ENCODE measurements around the gene PPP6R2. TPM values are rescaled to one million over a fixed set of nuclear protein-coding genes. Genes with fewer than 3 reads are reported as not detected.

Gene PPP6R2
- polyA plus RNA-seq, 1 experiment, result 26.6 TPM

DNA sequence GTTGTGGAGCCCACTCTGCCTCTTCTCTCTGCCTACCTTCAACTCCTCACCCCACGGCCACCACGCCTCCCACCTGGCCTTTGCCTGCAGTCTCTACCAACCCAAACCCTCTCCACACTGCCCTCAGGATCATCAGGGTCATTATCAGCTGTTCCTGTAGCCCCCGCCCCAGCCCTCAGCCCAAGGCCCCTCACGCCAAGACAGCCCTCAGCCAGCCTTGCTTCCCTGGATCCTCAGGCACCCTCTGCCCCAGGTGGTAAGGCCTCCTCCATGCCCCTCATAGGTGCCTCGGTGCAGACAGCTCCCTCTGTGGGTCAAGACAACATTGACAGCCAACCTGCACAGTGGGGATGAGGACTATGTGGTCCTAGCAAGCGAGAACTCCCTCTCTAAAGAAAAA lies 130.0 kb downstream of the PPP6R2 start:
- H3K27ac ChIP-seq (ENCODE audit: low read depth, low read length), result no peak overlapping the region
- TF ChIP-seq, protein P1, sequence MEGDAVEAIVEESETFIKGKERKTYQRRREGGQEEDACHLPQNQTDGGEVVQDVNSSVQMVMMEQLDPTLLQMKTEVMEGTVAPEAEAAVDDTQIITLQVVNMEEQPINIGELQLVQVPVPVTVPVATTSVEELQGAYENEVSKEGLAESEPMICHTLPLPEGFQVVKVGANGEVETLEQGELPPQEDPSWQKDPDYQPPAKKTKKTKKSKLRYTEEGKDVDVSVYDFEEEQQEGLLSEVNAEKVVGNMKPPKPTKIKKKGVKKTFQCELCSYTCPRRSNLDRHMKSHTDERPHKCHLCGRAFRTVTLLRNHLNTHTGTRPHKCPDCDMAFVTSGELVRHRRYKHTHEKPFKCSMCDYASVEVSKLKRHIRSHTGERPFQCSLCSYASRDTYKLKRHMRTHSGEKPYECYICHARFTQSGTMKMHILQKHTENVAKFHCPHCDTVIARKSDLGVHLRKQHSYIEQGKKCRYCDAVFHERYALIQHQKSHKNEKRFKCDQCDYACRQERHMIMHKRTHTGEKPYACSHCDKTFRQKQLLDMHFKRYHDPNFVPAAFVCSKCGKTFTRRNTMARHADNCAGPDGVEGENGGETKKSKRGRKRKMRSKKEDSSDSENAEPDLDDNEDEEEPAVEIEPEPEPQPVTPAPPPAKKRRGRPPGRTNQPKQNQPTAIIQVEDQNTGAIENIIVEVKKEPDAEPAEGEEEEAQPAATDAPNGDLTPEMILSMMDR (IDR thresholded peaks at IDR 0.05; ENCODE audit: low read depth, low read length), result peak; percentile 28; the same call in 1 of the 2 replicates
- CTCF ChIA-PET, result interaction anchor here (1.0 kb wide), 1 partner anchor 23 kb away, joined by 3 read pairs; no protein-coding TSS in a partner anchor
- no peak for DNase-seq (ENCODE audit: low read depth, low spot score)
- peak overlapping the region; percentile 69 for H3K4me3 ChIP-seq (ENCODE audit: low read depth, low read length)
- POLR2A ChIA-PET, result interaction anchor here (0.6 kb wide), 1 partner anchor 126 kb away, joined by 8 read pairs; no protein-coding TSS in a partner anchor
- H3K9me3 ChIP-seq (ENCODE audit: control insufficient read depth, insufficient read depth, low read length), result no peaks in the 10 kb centered on the region; the same call in 1 of the 2 replicates
- H3K27me3 ChIP-seq (ENCODE audit: control insufficient read depth, insufficient read depth, low read length), result no peaks in the 10 kb centered on the region

GRCh38 chr22:50473855-50474671 lies 130.9 kb downstream of the PPP6R2 start:
- no peaks in the 10 kb centered on the region for H3K27me3 ChIP-seq (ENCODE audit: control insufficient read depth, insufficient read depth, low read length)
- peak overlapping the region; percentile 69 for H3K4me3 ChIP-seq (ENCODE audit: low read depth, low read length)
- peak; percentile 20 for DNase-seq (ENCODE audit: low read depth, low spot score)
- peak overlapping the region; percentile 75 for H3K27ac ChIP-seq (ENCODE audit: low read depth, low read length)
- no peaks in the 10 kb centered on the region; the same call in 1 of the 2 replicates for H3K9me3 ChIP-seq (ENCODE audit: control insufficient read depth, insufficient read depth, low read length)
- POLR2A ChIA-PET, result interaction anchor here (0.5 to 0.7 kb wide), 2 partner anchors 100 to 157 kb away, joined by 4 to 6 read pairs; no protein-coding TSS in a partner anchor
- TF ChIP-seq, protein P1 (IDR thresholded peaks at IDR 0.05; ENCODE audit: low read depth, low read length), result no peak
- CTCF ChIA-PET, result interaction anchor here (1.0 kb wide), 1 partner anchor 24 kb away, joined by 3 read pairs; no protein-coding TSS in a partner anchor

- POLR2A ChIA-PET, result interaction anchor here (0.5 to 0.7 kb wide), 2 partner anchors 100 to 156 kb away, joined by 4 to 6 read pairs; no protein-coding TSS in a partner anchor
- peak within 1 kb of the TSS; percentile 69 for H3K4me3 ChIP-seq (ENCODE audit: low read depth, low read length)
- CTCF ChIA-PET, result no interaction called here
- peak; percentile 48 for DNase-seq (ENCODE audit: low read depth, low spot score)
- H3K27ac ChIP-seq (ENCODE audit: low read depth, low read length), result peak within 1 kb of the TSS; percentile 75
- H3K9me3 ChIP-seq (ENCODE audit: control insufficient read depth, insufficient read depth, low read length), result no peaks in the 10 kb centered on the region; the same call in 1 of the 2 replicates
- TF ChIP-seq, protein P1 (IDR thresholded peaks at IDR 0.05; ENCODE audit: low read depth, low read length), result no peak
- peaks cover 5% of the 10 kb centered on the region for H3K27me3 ChIP-seq (ENCODE audit: control insufficient read depth, insufficient read depth, low read length)
These were observed 131.9 kb downstream of the PPP6R2 start, which contains the start of gene SBF1 for GRCh38 chr22:50474710-50475651. SBF1 (minus strand) TSS chr22:50475035; CDS start chr22:50474840, 195 bp downstream.

DNA sequence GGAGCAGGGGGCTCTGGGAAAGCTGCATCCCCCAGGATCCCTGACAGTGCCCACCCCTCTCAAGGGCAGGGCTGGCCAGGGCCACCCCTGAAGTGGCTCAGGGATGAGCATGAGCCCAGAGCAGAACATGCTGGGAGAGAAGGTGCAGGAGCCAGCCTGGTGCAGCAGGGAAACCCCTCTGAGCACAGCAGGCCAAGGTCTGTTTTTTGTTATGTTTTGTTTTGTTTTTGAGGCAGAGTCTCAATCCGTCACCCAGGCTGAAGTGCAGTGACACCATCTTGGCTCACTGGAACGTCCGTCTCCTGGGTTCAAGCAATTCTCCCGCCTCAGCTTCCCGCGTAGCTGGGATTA lies 132.5 kb downstream of the PPP6R2 start:
- TF ChIP-seq, protein P1 (IDR thresholded peaks at IDR 0.05; ENCODE audit: low read depth, low read length), result no peak
- ChIA-PET CTCF (no interaction called here), POLR2A (no interaction called here)
- peak overlapping the region; percentile 39 for H3K27ac ChIP-seq (ENCODE audit: low read depth, low read length)
- no peak overlapping the region for H3K4me3 ChIP-seq (ENCODE audit: low read depth, low read length)
- H3K9me3 ChIP-seq (ENCODE audit: control insufficient read depth, insufficient read depth, low read length), result no peaks in the 10 kb centered on the region; the same call in 1 of the 2 replicates
- DNase-seq (ENCODE audit: low read depth, low spot score), result no peak
- H3K27me3 ChIP-seq (ENCODE audit: control insufficient read depth, insufficient read depth, low read length), result peaks cover 11% of the 10 kb centered on the region

Measured in AG04450 (cell line).